Fibroblast of skin of back (primary cell): ENCODE data around the gene PODNL1.

Experiments used
- DNase-seq: peaks from one replicate; pipeline ENCODE4 v3.0.0-alpha.2; 2013

The PODNL1 gene

GRCh38 chr19:13887517-13887916 is 50.7 kb downstream of the PODNL1 start:
- peak; percentile 42 for DNase-seq

DNA sequence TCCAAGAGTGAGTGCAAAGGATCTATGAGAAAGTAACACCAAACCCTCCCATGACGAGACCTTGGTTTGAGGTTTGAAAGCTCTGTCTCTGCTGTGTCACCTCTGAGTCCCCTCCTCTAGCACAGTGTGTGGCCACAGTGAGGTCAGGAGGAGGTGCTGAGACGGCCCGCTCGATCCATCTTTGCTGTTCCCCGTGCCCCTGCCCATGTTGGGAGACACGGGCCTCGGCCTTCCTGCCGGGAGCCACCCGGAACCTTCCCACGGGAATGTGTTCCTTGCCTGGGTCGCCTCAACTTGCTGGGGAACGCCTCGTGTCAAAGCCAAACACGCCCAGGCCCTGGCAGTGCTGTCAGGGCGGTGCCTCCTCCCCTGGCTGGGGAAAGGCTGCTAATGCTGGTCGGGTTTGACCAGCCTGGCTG is 51.2 kb downstream of the PODNL1 start:
- DNase-seq, result no peak

DNA sequence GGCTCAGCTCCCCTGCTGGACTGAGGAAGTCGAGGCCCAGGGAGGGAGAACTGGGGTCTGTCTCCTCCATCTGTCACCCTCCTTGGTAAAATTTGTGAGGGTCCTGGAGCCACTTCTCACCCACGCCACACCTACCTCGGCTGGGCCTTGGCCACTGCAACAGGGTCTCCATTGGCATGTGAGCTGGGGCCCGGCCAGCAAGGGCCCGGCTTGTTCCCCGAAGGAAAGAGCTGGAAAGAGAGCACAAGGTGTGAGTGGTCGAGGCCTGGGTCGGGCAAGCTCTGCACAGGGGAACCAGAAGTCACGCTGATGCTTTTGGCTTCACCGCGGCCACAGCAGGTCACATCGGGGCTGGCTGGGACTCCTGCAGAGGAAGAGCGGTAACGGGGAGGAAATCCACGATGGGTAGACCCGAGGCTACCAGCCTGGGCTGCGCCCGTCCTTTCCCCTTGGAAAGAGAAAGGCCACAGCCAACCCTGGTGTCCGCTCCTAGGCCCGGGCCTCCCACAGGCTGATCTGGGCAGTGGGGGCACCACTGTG is 52.3 kb downstream of the PODNL1 start:
- no peak for DNase-seq

DNA sequence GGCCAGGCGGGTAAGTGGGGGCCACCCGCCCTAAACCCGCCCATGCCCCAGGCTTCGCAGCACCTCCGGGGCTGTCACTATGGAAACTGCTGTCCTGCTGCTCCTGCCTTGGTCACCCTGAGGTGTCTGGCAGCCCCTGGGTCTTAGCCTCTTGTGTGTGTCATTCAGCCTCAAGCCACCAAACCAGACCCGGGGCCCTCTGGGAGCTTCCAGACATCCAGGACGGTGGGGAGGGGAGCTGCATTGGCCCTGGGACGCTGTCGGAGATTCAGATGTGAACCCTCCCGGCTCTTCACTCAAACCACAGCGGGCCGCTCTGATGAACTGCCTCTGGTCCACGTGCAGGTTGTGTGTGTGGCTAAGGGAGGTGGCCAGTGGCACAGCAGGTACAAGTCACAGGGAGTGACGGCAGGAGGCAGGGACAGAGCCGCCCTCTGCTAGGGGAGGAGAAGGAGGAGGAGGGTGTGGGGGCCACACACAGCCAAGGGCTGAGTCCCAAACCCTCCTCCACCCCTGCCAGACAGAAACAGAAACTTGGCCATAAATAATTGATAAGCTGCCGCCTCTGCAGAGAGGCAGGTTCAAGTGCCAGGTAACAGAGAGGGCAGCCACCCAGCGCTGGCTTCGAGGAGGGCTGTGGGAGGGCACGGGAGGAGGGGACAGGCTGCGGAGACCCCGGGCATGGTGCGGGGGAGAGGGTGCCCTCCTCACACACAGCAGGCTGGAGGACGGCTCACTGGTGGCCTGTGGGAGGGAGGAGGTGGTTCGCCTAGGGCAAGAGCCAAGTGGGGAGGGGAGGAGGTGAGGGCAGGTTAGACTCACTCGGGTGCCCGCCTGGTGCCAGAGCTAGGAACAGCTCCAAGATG is 53.3 kb downstream of the PODNL1 start:
- no peak for DNase-seq

DNA sequence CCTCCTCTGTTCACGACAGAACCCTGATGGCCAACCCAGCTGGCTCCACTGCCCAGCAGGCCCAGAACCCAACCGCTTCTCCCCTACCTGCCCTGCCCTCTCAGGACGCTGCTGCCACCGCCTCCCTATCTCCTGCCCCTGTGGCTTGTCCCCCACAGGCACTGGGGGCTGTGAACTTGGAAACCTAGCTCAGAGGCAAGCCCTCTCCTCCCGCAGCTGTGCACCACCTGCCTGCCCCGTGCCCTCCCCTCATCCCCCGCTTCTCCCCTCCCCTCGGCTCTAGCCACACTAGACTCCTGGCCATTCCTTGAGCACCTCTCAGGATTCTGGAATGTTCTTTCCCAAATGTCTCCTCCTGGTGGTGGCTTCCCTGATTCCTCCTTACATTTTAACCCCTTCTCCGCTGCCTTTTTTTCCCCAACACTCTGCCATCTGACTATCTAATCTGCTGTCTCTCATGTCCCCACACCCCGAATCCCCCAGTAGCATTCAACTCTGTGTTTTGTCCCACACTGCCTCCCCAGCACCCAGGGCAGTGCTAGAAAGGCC is 54.6 kb downstream of the PODNL1 start:
- no peak for DNase-seq

DNA sequence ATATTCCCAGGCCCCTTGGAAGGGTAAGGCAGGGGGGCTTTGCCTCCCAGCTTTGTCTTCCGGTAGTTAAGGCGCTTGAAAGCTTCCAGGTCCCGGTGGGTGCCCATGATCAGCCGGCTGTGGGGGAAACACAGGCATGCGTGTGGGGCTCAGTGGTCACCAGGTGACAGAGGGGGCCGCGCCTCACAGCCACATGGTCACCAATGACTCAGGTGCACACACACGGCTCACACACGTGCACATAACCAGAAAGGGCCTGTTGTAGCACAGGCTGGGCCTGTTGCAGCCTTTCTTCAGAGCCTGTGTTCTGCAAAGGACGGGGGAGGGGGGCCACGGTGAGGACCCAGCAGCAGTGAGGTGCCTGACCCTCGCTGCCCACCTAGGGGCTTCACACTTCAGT is 55.4 kb downstream of the PODNL1 start:
- no peak for DNase-seq

DNA sequence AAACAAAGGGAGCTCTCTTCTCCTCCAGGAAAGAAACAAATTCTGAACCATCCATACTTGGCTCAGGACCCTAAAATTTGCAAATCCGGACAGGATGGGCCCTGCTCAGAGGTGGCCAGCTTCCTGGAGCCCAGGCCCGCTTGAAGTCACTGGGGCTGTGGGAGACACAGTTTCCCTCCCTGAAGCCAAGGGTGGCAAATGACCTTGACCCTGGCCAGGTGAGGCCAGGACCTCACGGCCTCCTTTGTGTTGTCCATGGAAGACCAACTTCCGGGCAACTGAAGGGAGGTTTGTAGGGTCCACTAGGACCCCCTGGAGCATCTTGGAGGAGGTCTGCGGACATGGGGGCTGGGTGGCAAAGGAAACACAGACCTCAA is 55.8 kb downstream of the PODNL1 start:
- no peak for DNase-seq

- DNase-seq, result peak; percentile 51
These were observed 56.4 kb downstream of the PODNL1 start for GRCh38 chr19:13881692-13882418.

- DNase-seq, result peak; percentile 34
These were observed 56.9 kb downstream of the PODNL1 start for GRCh38 chr19:13881251-13881691.
